PC-3 (cell line): ENCODE data around the gene STK39. TPM values are rescaled to one million over a fixed set of nuclear protein-coding genes. Genes with fewer than 3 reads are reported as not detected.

Experiments used
- ATAC-seq: fragments of 200-7000 bp; cut with Tn5 transposase; 2 replicates; pipeline ENCODE4 v1.9.1; 2020; ENCODE audit warnings: mild to moderate bottlenecking, moderate library complexity
- BruUV-seq: library from RNA; stranded (reverse); fragments of 400-500 nt; replicated peaks from 2 replicates; lab custom pipeline; 2021; lab: Mats Ljungman, UMichigan
- CTCF ChIA-PET: fragments of 300-600 bp; sonication (Branson Sonifier 250); formaldehyde crosslinking; loops from one replicate; lab custom pipeline; 2022; ENCODE audit warnings: antibody characterized with exemption; lab: Charles Lee
- POLR2A ChIA-PET: fragments of 300-600 bp; sonication (Branson Sonifier 250); formaldehyde crosslinking; loops from one replicate; lab custom pipeline; 2022; ENCODE audit warnings: antibody characterized with exemption; ENCODE audit not compliant: unreplicated experiment; lab: Charles Lee
- DNase-seq: peaks from one replicate; pipeline ENCODE4 v3.0.0-alpha.2; 2015
- H2AFZ ChIP-seq: fragments of 300-600 bp; sonication (generic); 2 replicates; pipeline ENCODE4 v1.6.0; 2016; ENCODE audit warnings: antibody characterized with exemption, low read length
- H3F3A ChIP-seq: fragments of 300-600 bp; sonication (generic); one replicate; pipeline ENCODE4 v1.6.0; 2017; ENCODE audit warnings: antibody characterized with exemption, low read length, control low read depth, mild to moderate bottlenecking; ENCODE audit not compliant: unreplicated experiment
- H3K27ac ChIP-seq: fragments of 300-600 bp; sonication (generic); 2 replicates; pipeline ENCODE4 v1.5.1; 2016; ENCODE audit warnings: mild to moderate bottlenecking, low read length
- H3K27me3 ChIP-seq: fragments of 300-600 bp; sonication (generic); 2 replicates; pipeline ENCODE4 v1.6.1; 2016; ENCODE audit warnings: low read length, mixed read lengths
- H3K36me3 ChIP-seq: fragments of 300-600 bp; sonication (generic); 2 replicates; pipeline ENCODE4 v1.6.1; 2016; ENCODE audit warnings: low read depth, mixed run types, low read length, mixed read lengths
- H3K4me1 ChIP-seq: fragments of 300-600 bp; sonication (generic); 2 replicates; pipeline ENCODE4 v1.5.1; 2016; ENCODE audit warnings: low read length; ENCODE audit not compliant: insufficient read depth
- H3K4me2 ChIP-seq: fragments of 300-600 bp; sonication (generic); 2 replicates; pipeline ENCODE4 v1.6.0; 2016; ENCODE audit warnings: low read length
- H3K4me3 ChIP-seq: fragments of 300-600 bp; sonication (generic); 2 replicates; pipeline ENCODE4 v1.5.1; 2016; ENCODE audit warnings: mild to moderate bottlenecking, low read length, mixed read lengths
- H3K79me2 ChIP-seq: fragments of 300-600 bp; sonication (generic); 2 replicates; pipeline ENCODE4 v1.6.1; 2017; ENCODE audit warnings: low read length, mixed read lengths
- H3K9ac ChIP-seq: fragments of 300-600 bp; sonication (generic); 2 replicates; pipeline ENCODE4 v1.6.0; 2016; ENCODE audit warnings: mild to moderate bottlenecking, low read length
- H3K9me2 ChIP-seq: fragments of 300-600 bp; sonication (generic); replicated peaks from 2 replicates; pipeline ENCODE4 v1.6.1; 2016; ENCODE audit warnings: mixed run types, low read length, mixed read lengths
- H3K9me3 ChIP-seq: fragments of 300-600 bp; sonication (generic); 2 replicates; pipeline ENCODE4 v1.6.1; 2016; ENCODE audit warnings: low read length, mixed read lengths
- H4K20me1 ChIP-seq: fragments of 300-600 bp; sonication (generic); 2 replicates; pipeline ENCODE4 v1.6.1; 2016; ENCODE audit warnings: low read length, mixed read lengths
- CTCF ChIP-seq: fragments of 300-600 bp; sonication (generic); conservative IDR thresholded peaks from 2 replicates; pipeline ENCODE4 v1.5.1; 2017; ENCODE audit warnings: antibody characterized with exemption, low read depth, mild to moderate bottlenecking, low read length
- EZH2 ChIP-seq: fragments of 300-600 bp; sonication (generic); IDR thresholded peaks from one replicate; pipeline ENCODE4 v1.6.1; 2017; ENCODE audit warnings: antibody characterized with exemption, mild to moderate bottlenecking, low read length; ENCODE audit not compliant: unreplicated experiment
- EZH2phosphoT487 ChIP-seq: fragments of 300-600 bp; sonication (generic); IDR thresholded peaks from 2 replicates; pipeline ENCODE4 v1.6.1; 2018; ENCODE audit warnings: mild to moderate bottlenecking, antibody characterized with exemption, low read length, borderline replicate concordance
- intact Hi-C: fragments of 100-400 bp; cut with micrococcal nuclease; formaldehyde crosslinking; loops from 2 replicates; pipeline ENCODE4 v1.9.0; 2023
- total RNA-seq: library from RNA; depleted of rRNA; stranded (reverse); fragments of >200 nt; gene quantifications from 2 replicates; pipeline ENCODE4 v1.2.3, GENCODE V29; 2014

STK39 gene
- total RNA-seq, 1 experiment from 2014 or later: 17.9 TPM

DNA sequence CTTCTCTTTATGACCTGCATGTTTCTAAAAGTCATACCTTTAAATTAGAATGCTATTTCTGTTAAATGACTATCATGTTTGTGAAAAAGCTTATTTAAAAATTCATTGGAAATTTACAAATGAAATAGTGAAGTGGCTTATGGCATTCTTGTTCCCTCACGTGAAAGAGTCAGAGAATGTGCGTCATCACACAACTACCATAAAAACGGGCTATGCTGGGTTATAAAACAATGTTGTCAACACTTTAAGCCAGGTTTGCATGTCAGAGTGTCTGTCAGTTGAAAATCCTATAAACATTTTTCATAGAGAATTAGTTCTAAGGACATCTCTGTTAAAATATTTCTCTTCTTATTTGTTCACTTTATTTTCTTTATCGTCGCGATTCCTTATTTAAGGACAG lies 42.5 kb upstream of the STK39 start:
- no peaks in the 10 kb centered on the region for H3F3A ChIP-seq
- ATAC-seq (no peak), DNase-seq (no peak)
- CTCF ChIA-PET: no interaction called here
- H3K27me3 ChIP-seq: no peaks in the 10 kb centered on the region
- intact Hi-C loops: no loop called here
- no peaks in the 10 kb centered on the region for H3K9me2 ChIP-seq
- no TSS peak for BruUV-seq
- no peak overlapping the region for H3K4me2 ChIP-seq
- TF ChIP-seq EZH2: no peak
- no peaks in the 10 kb centered on the region for H3K9me3 ChIP-seq
- H3K9ac ChIP-seq: no peak overlapping the region
- no peaks in the 10 kb centered on the region for H3K4me1 ChIP-seq
- H3K36me3 ChIP-seq: no peaks in the 10 kb centered on the region
- POLR2A ChIA-PET: no interaction called here
- H3K27ac ChIP-seq: no peak overlapping the region
- H3K4me3 ChIP-seq: no peak overlapping the region
- H2AFZ ChIP-seq: no peak overlapping the region
- H4K20me1 ChIP-seq: no peaks in the 10 kb centered on the region
- H3K79me2 ChIP-seq: no peaks in the 10 kb centered on the region

GRCh38 chr2:168286535-168286934 lies 39.1 kb upstream of the STK39 start:
- no TSS peak for BruUV-seq
- Histone ChIP-seq H3K27me3 (no peaks in the 10 kb centered on the region), H3K9me3 (no peaks in the 10 kb centered on the region), H3K9me2 (no peaks in the 10 kb centered on the region), H3K9ac (no peak overlapping the region), H4K20me1 (no peaks in the 10 kb centered on the region), H3K4me3 (no peak overlapping the region), H3K4me2 (no peak overlapping the region), H3K36me3 (no peaks in the 10 kb centered on the region), H3K27ac (no peak overlapping the region), H3F3A (no peaks in the 10 kb centered on the region), H3K4me1 (no peaks in the 10 kb centered on the region), H2AFZ (no peak overlapping the region), H3K79me2 (no peaks in the 10 kb centered on the region)
- POLR2A ChIA-PET: no interaction called here
- TF ChIP-seq CTCF (no peak), EZH2 (no peak), EZH2phosphoT487 (no peak)
- CTCF ChIA-PET: interaction anchor here (0.6 kb wide), 1 partner anchor 54 kb away, joined by 3 read pairs; no protein-coding TSS in a partner anchor
- intact Hi-C loops: no loop called here
- ATAC-seq (no peak), DNase-seq (no peak)

DNA sequence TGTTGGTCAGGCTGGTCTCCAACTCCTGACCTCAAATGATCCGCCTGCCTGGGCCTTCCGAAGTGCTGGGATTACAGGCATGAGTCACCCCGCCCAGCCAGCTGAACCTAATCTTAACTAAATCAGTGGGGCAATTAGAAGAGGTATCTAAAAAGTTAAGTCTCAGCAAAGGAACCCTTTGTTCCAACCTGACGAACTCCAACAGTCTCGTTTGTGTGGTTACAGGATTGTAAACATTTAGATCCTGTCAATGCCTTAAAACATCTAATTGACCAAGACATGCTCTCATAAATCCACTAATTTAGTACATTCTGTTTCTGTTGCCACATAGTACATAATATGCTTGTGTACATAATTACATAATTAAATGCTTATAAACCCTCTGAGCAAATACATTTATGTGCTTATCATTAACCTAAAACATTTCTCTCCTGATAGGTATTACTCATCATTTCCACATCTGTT lies 31.1 kb upstream of the STK39 start:
- Histone ChIP-seq H3K79me2 (no peaks in the 10 kb centered on the region), H3K9ac (no peak overlapping the region), H3K27ac (no peak overlapping the region; the same call in 1 of the 2 replicates), H3K9me2 (no peaks in the 10 kb centered on the region), H3K27me3 (no peaks in the 10 kb centered on the region), H3K4me3 (no peak overlapping the region), H4K20me1 (no peaks in the 10 kb centered on the region), H3K9me3 (no peaks in the 10 kb centered on the region), H2AFZ (no peak overlapping the region), H3K4me1 (peaks cover 14% of the 10 kb centered on the region), H3K36me3 (no peaks in the 10 kb centered on the region), H3F3A (no peaks in the 10 kb centered on the region), H3K4me2 (peak overlapping the region; percentile 11)
- intact Hi-C loops: loop anchor here (2.0 kb wide), 2 partner anchors 26 to 68 kb away; no protein-coding TSS in a partner anchor
- peak; percentile 90 for ATAC-seq
- ChIA-PET CTCF (no interaction called here), POLR2A (interaction anchor here (0.7 kb wide), 1 partner anchor 279 kb away, joined by 3 read pairs; no protein-coding TSS in a partner anchor)
- no peak for TF ChIP-seq EZH2
- no peak for TF ChIP-seq EZH2phosphoT487
- no peak for TF ChIP-seq CTCF
- peak; percentile 70 for DNase-seq
- BruUV-seq: no TSS peak
